CD4-positive, alpha-beta T cell treated with Interleukin-21 for 1 hour (primary cell): Measurements from ENCODE around the gene ADGRG7.

Experiments used
- DNase-seq: peaks from one replicate; pipeline ENCODE4 v3.0.0-alpha.2; 2020

The ADGRG7 gene

GRCh38 chr3:100602506-100603444 lies 6.6 kb upstream of the ADGRG7 start:
- no peak for DNase-seq

DNA sequence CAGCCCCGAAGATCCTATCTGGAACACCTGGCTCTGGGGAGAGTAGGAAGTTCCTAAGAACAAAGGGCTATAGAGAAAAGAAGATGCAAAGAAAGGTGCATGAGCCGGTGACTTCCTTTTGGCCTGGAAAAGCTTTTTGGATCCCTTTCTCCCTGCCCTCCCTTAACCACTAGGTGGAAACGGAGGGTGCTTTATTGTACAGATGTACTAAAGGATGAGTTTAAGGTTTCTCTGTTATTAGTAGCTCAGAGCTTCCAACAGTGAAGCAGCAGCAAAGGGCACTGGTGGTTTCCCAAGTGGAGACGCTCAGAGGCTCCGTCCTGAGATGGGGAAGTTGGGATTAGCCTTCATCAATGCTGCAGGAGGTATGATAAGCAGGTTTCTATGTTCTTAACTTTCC lies 5.9 kb upstream of the ADGRG7 start:
- DNase-seq = no peak

DNA sequence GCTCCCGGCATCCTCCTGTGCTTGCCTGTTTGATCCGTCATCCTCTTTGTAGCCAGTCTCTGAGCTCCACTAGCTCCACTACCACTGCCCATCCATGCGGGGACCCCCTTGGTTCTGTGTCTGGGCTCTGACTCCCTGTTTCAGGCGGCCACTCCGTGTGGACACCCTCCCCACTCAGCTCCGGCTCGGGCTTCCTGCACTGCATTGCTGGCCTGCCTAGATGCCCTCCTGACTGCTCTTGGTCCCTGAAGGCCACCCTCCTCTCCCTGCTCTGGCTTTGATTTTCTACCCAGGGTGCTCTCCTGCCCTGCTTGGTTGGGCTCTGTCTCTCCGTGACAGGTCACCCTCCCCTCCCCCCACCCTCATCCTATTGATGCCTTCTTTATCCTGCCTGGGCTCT lies 4.0 kb upstream of the ADGRG7 start:
- DNase-seq = no peak

DNA sequence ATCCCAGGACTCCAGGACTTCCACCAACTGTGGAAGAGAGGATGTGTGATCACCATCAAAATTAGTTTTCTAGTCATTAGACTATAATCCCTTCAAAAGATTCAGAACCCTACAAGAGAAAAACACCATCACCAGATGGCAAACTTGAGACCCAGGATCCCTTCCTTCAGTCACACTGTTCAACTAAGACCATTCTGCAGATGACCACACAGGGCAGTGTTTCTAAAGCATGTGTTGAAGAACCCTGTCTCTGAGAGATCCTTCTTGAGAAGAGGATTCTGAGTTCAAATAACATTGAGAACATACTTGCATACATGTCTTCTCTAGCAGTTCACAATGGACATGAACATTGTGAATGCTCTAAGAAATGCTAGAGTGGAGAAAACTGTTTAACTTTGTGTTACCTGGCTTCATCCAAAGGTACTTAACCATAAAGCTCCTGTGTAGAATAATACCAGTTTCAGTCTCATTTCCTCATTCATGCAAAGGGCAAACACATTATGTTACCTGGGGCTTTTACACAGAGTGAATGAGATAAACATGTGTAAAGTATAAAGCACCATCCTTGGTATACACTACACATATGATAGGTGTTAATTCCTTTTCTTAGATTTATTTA lies 2.4 kb upstream of the ADGRG7 start:
- no peak for DNase-seq

DNA sequence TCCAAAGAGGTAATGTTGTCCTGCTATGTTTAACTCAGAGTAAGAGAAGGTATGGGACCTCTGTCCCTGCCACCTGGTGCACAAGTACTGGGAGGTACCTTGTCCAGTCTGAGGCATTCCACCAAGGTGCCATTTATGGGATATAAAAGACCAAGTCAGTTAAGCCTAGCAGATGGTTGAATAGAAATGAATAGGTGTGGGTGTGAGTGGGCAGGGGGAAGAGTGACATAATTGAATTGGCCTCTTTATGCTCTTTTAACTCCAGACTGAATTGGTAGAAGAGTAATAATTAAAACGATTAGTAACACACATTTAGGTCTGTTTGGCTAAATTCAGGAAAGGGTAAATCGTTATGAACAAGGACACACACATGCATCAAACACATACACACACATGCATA lies 562 bp downstream of the ADGRG7 start:
- DNase-seq = no peak

DNA sequence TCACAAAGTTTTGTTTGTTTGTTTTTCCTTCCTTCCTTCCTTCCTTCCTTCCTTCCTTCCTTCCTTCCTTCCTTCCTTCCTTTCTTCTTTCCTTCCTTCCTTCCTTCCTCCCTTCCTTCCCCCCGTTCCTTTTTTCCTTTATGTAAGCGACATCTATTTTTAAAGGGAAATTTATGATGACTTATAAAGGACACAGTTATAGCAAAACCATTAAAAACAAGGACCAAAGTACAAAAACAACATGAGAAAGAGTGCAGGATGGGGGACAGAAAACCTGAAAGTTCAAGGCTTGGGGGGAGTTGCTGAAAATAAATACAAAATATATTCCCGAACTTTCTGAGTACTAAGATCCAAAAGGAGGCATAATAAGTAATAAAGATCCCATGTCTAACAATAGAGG lies 1.8 kb downstream of the ADGRG7 start:
- no peak for DNase-seq

DNA sequence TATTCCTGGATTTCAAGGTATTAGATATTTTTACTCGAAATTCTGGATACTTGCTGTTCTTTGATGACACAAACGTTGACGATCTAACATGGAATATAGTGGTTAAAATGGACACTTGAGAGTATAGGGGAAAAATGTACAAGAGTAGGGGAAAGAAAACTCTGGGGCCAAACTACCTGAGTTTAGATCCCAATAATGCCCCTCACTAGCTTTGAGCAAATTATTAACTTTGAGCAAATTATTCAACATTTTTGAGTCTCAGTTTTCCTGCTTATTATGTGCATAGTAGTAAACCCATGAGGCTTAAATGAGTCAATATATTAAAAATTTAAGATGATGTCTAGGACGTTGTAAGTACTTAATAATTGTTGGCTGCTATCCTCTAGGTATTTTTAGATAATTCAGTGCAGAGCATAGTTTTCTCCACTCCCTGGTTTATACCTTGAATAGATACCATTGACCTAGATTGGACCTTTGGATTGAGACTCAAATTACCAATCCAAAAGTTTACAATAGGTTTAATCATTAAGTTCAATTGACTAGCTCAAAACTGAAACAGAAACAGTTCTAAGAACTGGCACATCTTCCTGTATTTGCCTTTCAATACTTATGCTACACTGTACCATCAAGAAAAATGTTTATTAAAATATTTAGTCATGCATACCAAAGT lies 4.5 kb downstream of the ADGRG7 start:
- DNase-seq = no peak

- DNase-seq = no peak
These were observed 5.5 kb downstream of the ADGRG7 start for GRCh38 chr3:100614941-100615340.

GRCh38 chr3:100615684-100616083 lies 6.3 kb downstream of the ADGRG7 start:
- no peak for DNase-seq

GRCh38 chr3:100621251-100621650 lies 11.8 kb downstream of the ADGRG7 start:
- no peak for DNase-seq

DNA sequence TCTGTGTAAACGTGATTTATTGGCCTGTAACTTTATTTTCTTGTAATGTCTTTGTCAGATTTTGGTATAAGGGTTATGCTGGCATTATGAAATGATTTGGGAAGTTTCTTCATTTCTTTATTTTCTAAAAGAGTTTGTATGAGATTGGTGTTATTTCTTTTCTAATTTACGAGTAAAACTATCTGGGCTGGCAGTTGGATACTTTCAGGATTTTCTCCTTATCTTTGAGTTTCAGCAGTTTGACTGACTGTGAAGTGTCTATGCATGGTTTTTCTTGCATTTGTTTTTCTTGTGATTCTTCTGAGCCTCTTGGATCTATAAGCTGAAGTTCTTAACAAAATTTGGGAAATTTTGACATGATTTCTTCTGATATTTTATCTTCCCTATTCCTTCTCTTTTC lies 18.1 kb downstream of the ADGRG7 start:
- DNase-seq = no peak

GRCh38 chr3:100629421-100630127 lies 20.2 kb downstream of the ADGRG7 start:
- no peak for DNase-seq

GRCh38 chr3:100630664-100631063 lies 21.3 kb downstream of the ADGRG7 start:
- DNase-seq = no peak

DNA sequence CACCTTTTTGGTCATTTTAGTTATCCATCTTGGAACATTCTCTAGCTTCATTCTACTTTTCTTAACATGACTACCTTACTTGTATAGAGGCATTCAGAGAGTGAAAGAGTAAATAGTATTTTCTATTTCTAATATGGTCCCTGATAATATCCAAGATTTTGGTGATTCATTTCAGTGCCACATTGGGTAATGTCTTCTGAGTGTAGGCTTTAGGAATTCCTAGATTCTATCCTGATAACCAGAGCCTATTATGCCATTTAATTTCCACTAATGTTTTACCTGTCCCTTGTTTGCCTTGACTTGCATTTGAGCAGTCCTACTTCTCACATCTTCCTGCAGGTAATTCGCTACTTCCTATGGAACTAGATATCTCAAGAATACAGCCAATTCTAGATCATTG lies 21.8 kb downstream of the ADGRG7 start:
- no peak for DNase-seq

- DNase-seq = peak; percentile 22
These were observed 25.3 kb downstream of the ADGRG7 start for GRCh38 chr3:100634493-100635272.

- no peak for DNase-seq
These were observed 25.9 kb downstream of the ADGRG7 start for GRCh38 chr3:100635273-100635701.

DNA sequence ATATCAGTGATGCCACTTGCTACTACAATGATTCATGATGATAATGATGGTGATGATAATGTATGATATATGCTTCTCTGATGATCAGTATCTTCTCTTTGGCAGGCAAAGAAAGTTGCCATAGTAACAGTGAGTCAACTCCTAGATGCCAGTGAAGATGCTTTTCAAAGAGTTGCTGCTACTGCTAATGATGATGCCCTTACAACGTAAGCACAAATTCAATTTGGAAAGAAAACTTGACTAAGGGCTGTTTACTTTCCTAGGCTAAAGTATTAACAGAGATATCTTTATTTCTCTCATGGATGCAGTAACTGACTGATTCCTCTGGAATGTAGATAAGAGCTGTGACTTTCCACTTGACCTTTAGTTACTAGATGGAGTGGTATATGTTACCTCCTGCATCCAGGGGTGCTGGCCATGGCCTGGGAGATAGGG lies 27.8 kb downstream of the ADGRG7 start:
- DNase-seq = no peak

DNA sequence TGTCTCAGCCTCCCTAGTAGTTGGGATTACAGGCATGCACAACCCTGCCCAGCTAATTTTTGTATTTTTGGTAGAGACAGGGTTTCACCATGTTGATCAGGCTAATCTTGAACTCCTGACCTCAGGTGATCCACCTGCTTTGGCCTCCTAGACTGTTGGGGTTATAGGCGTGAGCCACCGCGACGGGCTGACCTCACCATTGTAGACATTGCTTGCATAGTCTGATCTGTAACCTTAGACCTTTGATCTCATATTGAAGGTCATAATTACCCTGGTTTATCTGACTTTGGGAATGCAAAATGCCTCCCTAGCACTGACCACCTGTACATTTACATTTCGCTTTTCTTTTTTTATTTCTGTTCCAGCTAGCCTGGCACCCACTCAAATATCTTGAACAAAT lies 31.2 kb downstream of the ADGRG7 start:
- no peak for DNase-seq

- no peak for DNase-seq
These were observed 32.2 kb downstream of the ADGRG7 start for GRCh38 chr3:100641471-100642032.

GRCh38 chr3:100645913-100646312 lies 36.5 kb downstream of the ADGRG7 start:
- DNase-seq = no peak

DNA sequence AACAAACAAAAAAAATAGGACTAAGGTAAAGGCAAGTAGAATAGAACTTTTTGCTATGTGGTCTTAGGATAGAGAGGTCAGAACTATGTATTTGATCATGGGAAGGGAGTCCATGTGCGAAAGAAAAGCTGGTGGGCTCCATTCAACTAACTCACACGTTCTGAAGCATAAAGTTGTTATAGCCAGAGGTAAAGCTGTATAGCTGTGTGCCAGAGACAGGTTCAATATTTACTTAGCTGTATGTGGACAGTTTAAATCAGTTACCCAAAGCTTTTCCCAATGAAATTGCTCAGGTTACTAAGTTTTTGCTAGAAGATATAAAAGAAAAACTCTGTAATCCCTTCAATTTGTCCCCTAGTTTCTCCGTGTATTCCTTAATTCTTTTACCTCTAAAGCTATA lies 37.8 kb downstream of the ADGRG7 start:
- no peak for DNase-seq

- DNase-seq = no peak
These were observed 38.3 kb downstream of the ADGRG7 start for GRCh38 chr3:100647657-100648056.
